ENCODE results near the gene UNC5A. TPM values are rescaled to one million over a fixed set of nuclear protein-coding genes. Genes with fewer than 3 reads are reported as not detected.

UNC5A gene
- total RNA-seq, 3 donors from 2014 or later (not counting 1 experiment from before 2014, with no cell fraction given) = not detected

- H3K4me3 Mint-ChIP-seq = no peak overlapping the region
- Histone ChIP-seq H3K27ac (ENCODE audit: low read length) (no peak overlapping the region), H3K4me3 (ENCODE audit: low read length) (no peak overlapping the region), H3K36me3 (ENCODE audit: control insufficient read depth, insufficient read depth, low read length) (no peaks in the 10 kb centered on the region), H3K27me3 (ENCODE audit: control insufficient read depth, insufficient read depth, low read length) (peaks cover 4% of the 10 kb centered on the region), H3K9me3 (ENCODE audit: control insufficient read depth, insufficient read depth, low read length) (no peaks in the 10 kb centered on the region), H3K4me1 (ENCODE audit: control insufficient read depth, insufficient read depth, low read length) (no peaks in the 10 kb centered on the region)
- no peaks in the 10 kb centered on the region for H3K4me1 Mint-ChIP-seq
- peak in 1 of 2 donors; percentile 19 for DNase-seq
- H3K9me3 Mint-ChIP-seq = no peaks in the 10 kb centered on the region
- H3K27me3 Mint-ChIP-seq (ENCODE audit: low read depth in 2 of 2) = peaks cover 29 to 41% of the 10 kb centered on the region in 2 donors
- no peak for ATAC-seq
- no peaks in the 10 kb centered on the region for H3K36me3 Mint-ChIP-seq
- no peak overlapping the region for H3K27ac Mint-ChIP-seq
- 51% methylated on average over 8 of the region's 8 CpGs for WGBS (ENCODE audit: insufficient coverage)
- no peak for TF ChIP-seq CTCF (IDR thresholded peaks at IDR 0.05)
- intact Hi-C loops (cut with micrococcal nuclease) = no loop called here
These were observed 6.3 kb upstream of the UNC5A start for GRCh38 chr5:176803943-176804498.

- no peak overlapping the region for H3K27ac Mint-ChIP-seq
- Histone ChIP-seq H3K27ac (ENCODE audit: low read length) (no peak overlapping the region), H3K27me3 (ENCODE audit: control insufficient read depth, insufficient read depth, low read length) (peaks cover 13% of the 10 kb centered on the region), H3K4me3 (ENCODE audit: low read length) (no peak overlapping the region), H3K36me3 (ENCODE audit: control insufficient read depth, insufficient read depth, low read length) (no peaks in the 10 kb centered on the region), H3K9me3 (ENCODE audit: control insufficient read depth, insufficient read depth, low read length) (no peaks in the 10 kb centered on the region), H3K4me1 (ENCODE audit: control insufficient read depth, insufficient read depth, low read length) (peaks cover 10% of the 10 kb centered on the region)
- H3K4me3 Mint-ChIP-seq = no peak overlapping the region
- WGBS (ENCODE audit: insufficient coverage) = 0% methylated on average over 1 of the region's 1 CpG
- no peak for TF ChIP-seq CTCF (IDR thresholded peaks at IDR 0.05)
- intact Hi-C loops (cut with micrococcal nuclease) = no loop called here
- peaks cover 1 to 3% of the 10 kb centered on the region in 2 donors for H3K4me1 Mint-ChIP-seq
- ATAC-seq = no peak
- H3K36me3 Mint-ChIP-seq = no peaks in the 10 kb centered on the region
- no peak for DNase-seq
- no peaks in the 10 kb centered on the region for H3K9me3 Mint-ChIP-seq
- H3K27me3 Mint-ChIP-seq (ENCODE audit: low read depth in 2 of 2) = peaks cover 32 to 49% of the 10 kb centered on the region in 2 donors
These were observed 4.2 kb upstream of the UNC5A start for GRCh38 chr5:176806137-176806536.

- H3K27ac Mint-ChIP-seq = no peak overlapping the region
- H3K4me1 Mint-ChIP-seq = peaks cover 5 to 12% of the 10 kb centered on the region in 2 donors
- intact Hi-C loops (cut with micrococcal nuclease) = no loop called here
- 2% methylated on average over 48 of the region's 48 CpGs for WGBS (ENCODE audit: insufficient coverage)
- H3K9me3 ChIP-seq (ENCODE audit: control insufficient read depth, insufficient read depth, low read length) = no peaks in the 10 kb centered on the region
- ATAC-seq = peak in 1 of 3 donors; percentile 20
- H3K27ac ChIP-seq (ENCODE audit: low read length) = no peak overlapping the region
- DNase-seq = no peak
- no peak overlapping the region for H3K4me3 ChIP-seq (ENCODE audit: low read length)
- H3K36me3 Mint-ChIP-seq = no peaks in the 10 kb centered on the region
- H3K27me3 Mint-ChIP-seq (ENCODE audit: low read depth in 2 of 2) = peaks cover 57 to 62% of the 10 kb centered on the region in 2 donors
- H3K4me1 ChIP-seq (ENCODE audit: control insufficient read depth, insufficient read depth, low read length) = peaks cover 12% of the 10 kb centered on the region
- H3K36me3 ChIP-seq (ENCODE audit: control insufficient read depth, insufficient read depth, low read length) = no peaks in the 10 kb centered on the region
- no peak for TF ChIP-seq CTCF (IDR thresholded peaks at IDR 0.05)
- peaks cover 26% of the 10 kb centered on the region for H3K27me3 ChIP-seq (ENCODE audit: control insufficient read depth, insufficient read depth, low read length)
- no peaks in the 10 kb centered on the region for H3K9me3 Mint-ChIP-seq
- peak overlapping the region; percentile 60 for H3K4me3 Mint-ChIP-seq
These were observed 747 bp upstream of the UNC5A start for GRCh38 chr5:176809544-176810080.

Measured in natural killer cell (primary cell).